NT2/D1 (cell line): ENCODE measurements around the gene PAXX.

ENCODE experiments used
- DNase-seq: peaks from one replicate; pipeline ENCODE4 v3.0.0-alpha.2; 2011; ENCODE audit warnings: low read depth, low spot score
- H3K27me3 ChIP-seq: 2 replicates; pipeline ENCODE4 v1.6.0; 2011; ENCODE audit warnings: mild to moderate bottlenecking; ENCODE audit not compliant: insufficient read length, insufficient read depth
- H3K36me3 ChIP-seq: 2 replicates; pipeline ENCODE4 v1.6.1; 2011; ENCODE audit warnings: mild to moderate bottlenecking, low read length, mixed read lengths; ENCODE audit not compliant: insufficient read depth, insufficient read length
- H3K4me1 ChIP-seq: 2 replicates; pipeline ENCODE4 v1.5.1; 2011; ENCODE audit not compliant: insufficient read depth, insufficient read length
- H3K4me3 ChIP-seq: 2 replicates; pipeline ENCODE4 v1.5.1; 2011; ENCODE audit warnings: low read depth; ENCODE audit not compliant: insufficient read length
- H3K9ac ChIP-seq: 2 replicates; pipeline ENCODE4 v1.6.0; 2011; ENCODE audit warnings: low read depth; ENCODE audit not compliant: insufficient read length
- H3K9me3 ChIP-seq: 2 replicates; pipeline ENCODE4 v1.5.1; 2011; ENCODE audit warnings: mild to moderate bottlenecking, low read length; ENCODE audit not compliant: insufficient read depth
- SUZ12 ChIP-seq: IDR thresholded peaks from 2 replicates; pipeline ENCODE4 v1.6.1; 2011; ENCODE audit not compliant: insufficient read length, insufficient read depth; ENCODE audit errors: extremely low read depth
- YY1 ChIP-seq: IDR thresholded peaks from 2 replicates; pipeline ENCODE4 v1.6.1; 2011; ENCODE audit not compliant: insufficient read length, insufficient read depth
- ZNF274 ChIP-seq: IDR thresholded peaks from 2 replicates; pipeline ENCODE4 v1.6.1; 2011; ENCODE audit warnings: mild to moderate bottlenecking, low read depth, low read length

The PAXX gene

GRCh38 chr9:136992819-136993369 is 672 bp downstream of the PAXX start:
- peak overlapping the region; percentile 94 for H3K4me3 ChIP-seq
- peaks cover 10% of the 10 kb centered on the region; the same call in 1 of the 2 replicates for H3K9me3 ChIP-seq
- peak; percentile 20 for DNase-seq
- peaks cover 27% of the 10 kb centered on the region for H3K36me3 ChIP-seq
- H3K27me3 ChIP-seq: no peaks in the 10 kb centered on the region
- peaks cover 31% of the 10 kb centered on the region for H3K4me1 ChIP-seq
- TF ChIP-seq ZNF274: no peak
- TF ChIP-seq YY1: no peak
- no peak for TF ChIP-seq SUZ12
- H3K9ac ChIP-seq: peak overlapping the region; percentile 92

- H3K4me3 ChIP-seq: no peak overlapping the region
- no peaks in the 10 kb centered on the region for H3K27me3 ChIP-seq
- peak overlapping the region; percentile 3 for H3K9ac ChIP-seq
- no peak for DNase-seq
- no peak for TF ChIP-seq YY1
- peaks cover 10% of the 10 kb centered on the region; the same call in 1 of the 2 replicates for H3K9me3 ChIP-seq
- H3K4me1 ChIP-seq: peaks cover 33% of the 10 kb centered on the region
- H3K36me3 ChIP-seq: peaks cover 27% of the 10 kb centered on the region
These were observed 2.1 kb downstream of the PAXX start for GRCh38 chr9:136994180-136994887.

- no peak overlapping the region for H3K4me3 ChIP-seq
- DNase-seq: no peak
These were observed 2.6 kb downstream of the PAXX start for GRCh38 chr9:136994888-136995230.

GRCh38 chr9:136995362-136995761 is 3.1 kb downstream of the PAXX start:
- Histone ChIP-seq H3K9ac (no peak overlapping the region), H3K4me1 (peaks cover 28% of the 10 kb centered on the region), H3K4me3 (no peak overlapping the region), H3K9me3 (peaks cover 9% of the 10 kb centered on the region; the same call in 1 of the 2 replicates), H3K27me3 (no peaks in the 10 kb centered on the region), H3K36me3 (peaks cover 27% of the 10 kb centered on the region)
- no peak for DNase-seq
- no peak for TF ChIP-seq SUZ12
- TF ChIP-seq YY1: no peak
- TF ChIP-seq ZNF274: no peak

More at GRCh38 chr9:136994888-136995230, 2.6 kb downstream of the PAXX start:
- TF ChIP-seq SUZ12: no peak
- no peak for TF ChIP-seq YY1
- no peak for TF ChIP-seq ZNF274
- Histone ChIP-seq H3K9me3 (peaks cover 10% of the 10 kb centered on the region; the same call in 1 of the 2 replicates), H3K27me3 (no peaks in the 10 kb centered on the region), H3K9ac (no peak overlapping the region), H3K4me1 (peaks cover 30% of the 10 kb centered on the region), H3K36me3 (peaks cover 27% of the 10 kb centered on the region)

GRCh38 chr9:136995772-136996311 is 3.6 kb downstream of the PAXX start:
- H3K9ac ChIP-seq: peak overlapping the region; percentile 64
- H3K9me3 ChIP-seq: peaks cover 4% of the 10 kb centered on the region; the same call in 1 of the 2 replicates
- no peak for DNase-seq
- TF ChIP-seq ZNF274: no peak
- no peak for TF ChIP-seq SUZ12
- TF ChIP-seq YY1: no peak
- no peaks in the 10 kb centered on the region for H3K27me3 ChIP-seq
- H3K36me3 ChIP-seq: peaks cover 27% of the 10 kb centered on the region
- H3K4me3 ChIP-seq: no peak overlapping the region
- peaks cover 25% of the 10 kb centered on the region for H3K4me1 ChIP-seq

- Histone ChIP-seq H3K4me1 (peaks cover 25% of the 10 kb centered on the region), H3K36me3 (peaks cover 27% of the 10 kb centered on the region), H3K27me3 (no peaks in the 10 kb centered on the region), H3K9me3 (no peaks in the 10 kb centered on the region), H3K4me3 (no peak within 1 kb of the TSS), H3K9ac (peak within 1 kb of the TSS; percentile 64)
- TF ChIP-seq ZNF274 (no peak), SUZ12 (no peak), YY1 (no peak)
- DNase-seq: no peak
These were observed 4.4 kb downstream of the PAXX start, which contains the start of gene CLIC3 for GRCh38 chr9:136996361-136997292. CLIC3 (minus strand) TSS chr9:136996568; CDS start chr9:136996543, 25 bp downstream.

- Histone ChIP-seq H3K9me3 (no peaks in the 10 kb centered on the region), H3K4me3 (no peak overlapping the region), H3K36me3 (peaks cover 27% of the 10 kb centered on the region), H3K9ac (peak overlapping the region; percentile 57), H3K4me1 (peaks cover 25% of the 10 kb centered on the region), H3K27me3 (no peaks in the 10 kb centered on the region)
- TF ChIP-seq SUZ12: no peak
- TF ChIP-seq YY1: no peak
- no peak for TF ChIP-seq ZNF274
- no peak for DNase-seq
These were observed 5.1 kb downstream of the PAXX start for GRCh38 chr9:136997371-136997770.
